ENCODE results near the gene DNMT1. TPM values are rescaled to one million over a fixed set of nuclear protein-coding genes. Genes with fewer than 3 reads are reported as not detected.

The DNMT1 gene
- total and polyA plus RNA-seq, 2 experiments from 2014 or later, result 78.2 to 106 TPM

DNA sequence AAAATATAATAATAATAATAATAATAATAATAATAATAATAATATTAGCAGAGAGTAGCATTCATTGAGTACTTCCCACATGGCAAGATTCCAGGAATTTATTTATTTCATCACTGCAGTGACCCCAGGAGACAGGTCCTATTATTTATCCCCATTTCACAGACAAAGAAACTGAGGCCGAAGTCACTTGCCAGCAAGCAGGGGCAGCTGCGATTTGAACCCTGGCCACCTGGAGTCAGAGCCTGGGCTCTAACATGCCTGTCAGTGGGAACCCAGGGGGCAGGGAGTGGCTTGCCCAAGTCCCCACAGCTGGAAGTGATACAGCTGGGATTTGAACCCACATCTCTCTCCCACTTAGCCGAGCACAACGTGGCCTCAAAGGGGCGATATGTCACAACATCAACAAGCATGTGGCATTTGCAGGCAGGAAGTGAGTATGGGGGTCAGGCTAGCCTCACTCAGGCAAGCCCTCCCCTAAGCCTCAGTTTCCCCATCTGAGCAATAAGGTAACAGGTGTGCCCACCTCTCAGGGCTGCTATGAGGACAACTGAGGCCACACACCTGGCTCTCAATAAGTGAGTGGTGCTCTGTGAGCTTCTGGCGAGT is 105.7 kb downstream of the DNMT1 start:
- no peaks in the 10 kb centered on the region for H3K4me1 ChIP-seq (ENCODE audit: low read depth)
- DNase-seq (ENCODE audit: low read depth in 1 of 2, low spot score in 1 of 2), result no peak
- no peaks in the 10 kb centered on the region for H3K9me3 ChIP-seq (ENCODE audit: low read depth)
- H3K27me3 ChIP-seq, result peaks cover 25% of the 10 kb centered on the region
- TF ChIP-seq CTCF (IDR thresholded peaks at IDR 0.05; ENCODE audit: low read depth, low read length), result no peak
- no peak overlapping the region for H3K27ac ChIP-seq
- H3K36me3 ChIP-seq, result no peaks in the 10 kb centered on the region
- no peak overlapping the region for H3K4me3 ChIP-seq

- no peaks in the 10 kb centered on the region for H3K9me3 ChIP-seq (ENCODE audit: low read depth)
- no peaks in the 10 kb centered on the region for H3K4me1 ChIP-seq (ENCODE audit: low read depth)
- H3K27me3 ChIP-seq, result peaks cover 32% of the 10 kb centered on the region
- no peaks in the 10 kb centered on the region for H3K36me3 ChIP-seq
- no peak for TF ChIP-seq CTCF (IDR thresholded peaks at IDR 0.05; ENCODE audit: low read depth, low read length)
- H3K4me3 ChIP-seq, result no peak overlapping the region
- no peak for DNase-seq (ENCODE audit: low read depth in 1 of 2, low spot score in 1 of 2)
- no peak overlapping the region for H3K27ac ChIP-seq
Measured at GRCh38 chr19:10087296-10088061, 107.3 kb downstream of the DNMT1 start.

- peak in 1 of 2 donors; percentile 22 for DNase-seq (ENCODE audit: low read depth in 1 of 2, low spot score in 1 of 2)
- no peak for TF ChIP-seq CTCF (IDR thresholded peaks at IDR 0.05; ENCODE audit: low read depth, low read length)
- Histone ChIP-seq H3K27ac (no peak overlapping the region), H3K36me3 (no peaks in the 10 kb centered on the region), H3K4me3 (peak overlapping the region; percentile 62), H3K9me3 (ENCODE audit: low read depth) (no peaks in the 10 kb centered on the region), H3K27me3 (peaks cover 32% of the 10 kb centered on the region), H3K4me1 (ENCODE audit: low read depth) (no peaks in the 10 kb centered on the region)
Measured at GRCh38 chr19:10086591-10087192, 108.1 kb downstream of the DNMT1 start.

- Histone ChIP-seq H3K9me3 (ENCODE audit: low read depth) (no peaks in the 10 kb centered on the region), H3K4me1 (ENCODE audit: low read depth) (no peaks in the 10 kb centered on the region), H3K36me3 (no peaks in the 10 kb centered on the region), H3K4me3 (peak within 1 kb of the TSS; percentile 62), H3K27me3 (peaks cover 32% of the 10 kb centered on the region), H3K27ac (no peak within 1 kb of the TSS)
- no peak for TF ChIP-seq CTCF (IDR thresholded peaks at IDR 0.05; ENCODE audit: low read depth, low read length)
- peak; percentile 42 to 71 for DNase-seq (ENCODE audit: low read depth in 1 of 2, low spot score in 1 of 2)
Measured at GRCh38 chr19:10085641-10086590, 108.8 kb downstream of the DNMT1 start, which contains the start of gene SHFL. Gene SHFL (plus strand): TSS chr19:10086317. CDS start chr19:10086428, 111 bp downstream.

GRCh38 chr19:10084803-10085202 is 110.0 kb downstream of the DNMT1 start:
- peaks cover 36% of the 10 kb centered on the region for H3K27me3 ChIP-seq
- TF ChIP-seq CTCF (IDR thresholded peaks at IDR 0.05; ENCODE audit: low read depth, low read length), result no peak
- no peaks in the 10 kb centered on the region for H3K4me1 ChIP-seq (ENCODE audit: low read depth)

More at GRCh38 chr19:10084803-10085202, 110.0 kb downstream of the DNMT1 start:
- no peak for DNase-seq (ENCODE audit: low read depth in 1 of 2, low spot score in 1 of 2)
- Histone ChIP-seq H3K4me3 (no peak overlapping the region), H3K27ac (no peak overlapping the region), H3K36me3 (no peaks in the 10 kb centered on the region), H3K9me3 (ENCODE audit: low read depth) (no peaks in the 10 kb centered on the region)

Measured in cardiac muscle cell (in vitro differentiated cells and primary cell).